Effector memory CD4-positive, alpha-beta T cell (primary cell): ENCODE results near the gene CPLANE2.
"Not testable (repeated sequence)": the region's sequence is repeated elsewhere in the genome, so short reads cannot be mapped to it uniquely, and the experiment has no call there.

ENCODE experiments used
- DNase-seq, 3 donors: peaks; one replicate each; pipeline ENCODE4 v3.0.0-alpha.2; 2020
- H3K27ac ChIP-seq: 2 replicates; pipeline ENCODE4 v1.7.0; 2013; ENCODE audit warnings: mild to moderate bottlenecking, low read length, moderate library complexity; ENCODE audit not compliant: insufficient read depth, poor library complexity, severe bottlenecking
- H3K27me3 ChIP-seq: replicated peaks from 2 replicates; pipeline ENCODE4 v1.7.0; 2013; ENCODE audit warnings: mild to moderate bottlenecking, low read length; ENCODE audit not compliant: insufficient read depth, control insufficient read depth, poor library complexity, severe bottlenecking
- H3K36me3 ChIP-seq: 2 replicates; pipeline ENCODE4 v1.7.0; 2013; ENCODE audit warnings: mild to moderate bottlenecking, low read length, moderate library complexity; ENCODE audit not compliant: control insufficient read depth, insufficient read depth
- H3K4me1 ChIP-seq: 2 replicates; pipeline ENCODE4 v1.7.0; 2013; ENCODE audit warnings: low read length, mild to moderate bottlenecking; ENCODE audit not compliant: control insufficient read depth, insufficient read depth, poor library complexity, severe bottlenecking
- H3K4me3 ChIP-seq: 2 replicates; pipeline ENCODE4 v1.7.0; 2013; ENCODE audit warnings: low read length, low read depth, mild to moderate bottlenecking; ENCODE audit not compliant: insufficient read depth, poor library complexity, severe bottlenecking
- H3K9me3 ChIP-seq: 2 replicates; pipeline ENCODE4 v1.7.0; 2013; ENCODE audit warnings: mild to moderate bottlenecking, low read length, moderate library complexity; ENCODE audit not compliant: control insufficient read depth

CPLANE2 gene

GRCh38 chr1:16204634-16205333 lies 32.2 kb downstream of the CPLANE2 start:
- Histone ChIP-seq H3K4me1 (peaks cover 11% of the 10 kb centered on the region), H3K27ac (no peak overlapping the region), H3K9me3 (no peaks in the 10 kb centered on the region), H3K4me3 (no peak overlapping the region), H3K36me3 (no peaks in the 10 kb centered on the region), H3K27me3 (no peaks in the 10 kb centered on the region)
- DNase-seq = no peak

GRCh38 chr1:16204216-16204615 lies 32.8 kb downstream of the CPLANE2 start:
- Histone ChIP-seq H3K27me3 (no peaks in the 10 kb centered on the region), H3K9me3 (no peaks in the 10 kb centered on the region), H3K36me3 (no peaks in the 10 kb centered on the region), H3K4me1 (peaks cover 11% of the 10 kb centered on the region), H3K4me3 (no peak overlapping the region), H3K27ac (no peak overlapping the region)
- no peak for DNase-seq

- no peaks in the 10 kb centered on the region for H3K9me3 ChIP-seq
- H3K27ac ChIP-seq = no peak overlapping the region
- H3K4me3 ChIP-seq = no peak overlapping the region
- no peaks in the 10 kb centered on the region for H3K36me3 ChIP-seq
- H3K27me3 ChIP-seq = no peaks in the 10 kb centered on the region
- H3K4me1 ChIP-seq = peaks cover 11% of the 10 kb centered on the region
- no peak for DNase-seq
Measured at GRCh38 chr1:16203550-16203949, 33.4 kb downstream of the CPLANE2 start.

- no peak overlapping the region for H3K27ac ChIP-seq
- H3K4me3 ChIP-seq = no peak overlapping the region
- H3K4me1 ChIP-seq = peaks cover 11% of the 10 kb centered on the region
- no peaks in the 10 kb centered on the region for H3K27me3 ChIP-seq
- DNase-seq = no peak
- no peaks in the 10 kb centered on the region for H3K36me3 ChIP-seq
- H3K9me3 ChIP-seq = no peaks in the 10 kb centered on the region
Measured at GRCh38 chr1:16202281-16203210, 34.4 kb downstream of the CPLANE2 start.

GRCh38 chr1:16199700-16200099 lies 37.3 kb downstream of the CPLANE2 start:
- no peaks in the 10 kb centered on the region for H3K9me3 ChIP-seq
- H3K36me3 ChIP-seq = no peaks in the 10 kb centered on the region
- DNase-seq = no peak
- H3K27ac ChIP-seq = no peak overlapping the region
- no peaks in the 10 kb centered on the region for H3K4me1 ChIP-seq
- H3K27me3 ChIP-seq = no peaks in the 10 kb centered on the region
- H3K4me3 ChIP-seq = no peak overlapping the region

GRCh38 chr1:16199157-16199501 lies 37.9 kb downstream of the CPLANE2 start:
- no peaks in the 10 kb centered on the region for H3K27me3 ChIP-seq
- no peaks in the 10 kb centered on the region for H3K36me3 ChIP-seq
- no peaks in the 10 kb centered on the region for H3K4me1 ChIP-seq
- H3K4me3 ChIP-seq = no peak overlapping the region
- no peak for DNase-seq
- no peak overlapping the region for H3K27ac ChIP-seq
- H3K9me3 ChIP-seq = no peaks in the 10 kb centered on the region

- Histone ChIP-seq H3K9me3 (no peaks in the 10 kb centered on the region), H3K36me3 (no peaks in the 10 kb centered on the region), H3K4me1 (no peaks in the 10 kb centered on the region), H3K27me3 (no peaks in the 10 kb centered on the region), H3K27ac (no peak overlapping the region), H3K4me3 (no peak overlapping the region)
- DNase-seq = no peak
Measured at GRCh38 chr1:16198444-16199156, 38.4 kb downstream of the CPLANE2 start.

- no peaks in the 10 kb centered on the region for H3K36me3 ChIP-seq
- no peak for DNase-seq
- H3K9me3 ChIP-seq = no peaks in the 10 kb centered on the region
- no peaks in the 10 kb centered on the region for H3K27me3 ChIP-seq
- no peak overlapping the region for H3K27ac ChIP-seq
- no peaks in the 10 kb centered on the region for H3K4me1 ChIP-seq
- H3K4me3 ChIP-seq = no peak overlapping the region
Measured at GRCh38 chr1:16196874-16197273, 40.1 kb downstream of the CPLANE2 start.

GRCh38 chr1:16196139-16196538 lies 40.8 kb downstream of the CPLANE2 start:
- H3K27ac ChIP-seq, DNase-seq, H3K27me3 ChIP-seq, H3K4me3 ChIP-seq, H3K36me3 ChIP-seq, H3K9me3 ChIP-seq, H3K4me1 ChIP-seq: not testable (repeated sequence)

GRCh38 chr1:16195518-16195905 lies 41.5 kb downstream of the CPLANE2 start:
- H3K36me3 ChIP-seq = no peaks in the 10 kb centered on the region
- DNase-seq = no peak
- no peak overlapping the region for H3K4me3 ChIP-seq
- no peaks in the 10 kb centered on the region for H3K9me3 ChIP-seq
- no peak overlapping the region for H3K27ac ChIP-seq
- no peaks in the 10 kb centered on the region for H3K4me1 ChIP-seq
- no peaks in the 10 kb centered on the region for H3K27me3 ChIP-seq
